ENCODE measurements around the gene DLG1. TPM values are rescaled to one million over a fixed set of nuclear protein-coding genes. Genes with fewer than 3 reads are reported as not detected.

The DLG1 gene
- total RNA-seq, 1 donor from 2014 or later = 115 TPM

- Histone ChIP-seq H3K36me3 (no peaks in the 10 kb centered on the region), H3K27me3 (no peaks in the 10 kb centered on the region), H3K4me1 (peaks cover 34% of the 10 kb centered on the region), H3K27ac (no peak overlapping the region), H3K9me3 (no peaks in the 10 kb centered on the region), H3K4me3 (no peak overlapping the region)
- TF ChIP-seq POLR2AphosphoS5 (IDR thresholded peaks at IDR 0.05; ENCODE audit: insufficient read depth in 1 of 2, low read depth in 1 of 2) (no peak), CTCF (IDR thresholded peaks at IDR 0.05) (no peak), POLR2A (IDR thresholded peaks at IDR 0.05) (no peak)
- intact Hi-C loops (cut with DNase I) = no loop called here
- DNase-seq (ENCODE audit: extremely low spot score in 2 of 2) = no peak
These were observed 29.4 kb downstream of the DLG1 start for GRCh38 chr3:197269024-197269423.

GRCh38 chr3:197268294-197268693, 30.1 kb downstream of the DLG1 start:
- TF ChIP-seq POLR2A (IDR thresholded peaks at IDR 0.05) (no peak), CTCF (IDR thresholded peaks at IDR 0.05) (no peak), POLR2AphosphoS5 (IDR thresholded peaks at IDR 0.05; ENCODE audit: insufficient read depth in 1 of 2, low read depth in 1 of 2) (no peak)
- intact Hi-C loops (cut with DNase I) = no loop called here

GRCh38 chr3:197266331-197266730, 32.1 kb downstream of the DLG1 start:
- H3K27ac ChIP-seq = no peak overlapping the region
- no peaks in the 10 kb centered on the region for H3K27me3 ChIP-seq
- H3K36me3 ChIP-seq = no peaks in the 10 kb centered on the region
- H3K4me1 ChIP-seq = peaks cover 25% of the 10 kb centered on the region
- no peak for TF ChIP-seq POLR2AphosphoS5 (IDR thresholded peaks at IDR 0.05; ENCODE audit: insufficient read depth in 1 of 2, low read depth in 1 of 2)
- TF ChIP-seq POLR2A (IDR thresholded peaks at IDR 0.05) = no peak
- no peak for TF ChIP-seq CTCF (IDR thresholded peaks at IDR 0.05)
- H3K9me3 ChIP-seq = no peaks in the 10 kb centered on the region
- intact Hi-C loops (cut with DNase I) = no loop called here
- H3K4me3 ChIP-seq = no peak overlapping the region
- DNase-seq (ENCODE audit: extremely low spot score in 2 of 2) = no peak

More at GRCh38 chr3:197268294-197268693, 30.1 kb downstream of the DLG1 start:
- no peaks in the 10 kb centered on the region for H3K9me3 ChIP-seq
- DNase-seq (ENCODE audit: extremely low spot score in 2 of 2) = no peak
- H3K4me3 ChIP-seq = no peak overlapping the region
- H3K27ac ChIP-seq = no peak overlapping the region
- no peaks in the 10 kb centered on the region for H3K36me3 ChIP-seq
- peaks cover 34% of the 10 kb centered on the region for H3K4me1 ChIP-seq
- H3K27me3 ChIP-seq = no peaks in the 10 kb centered on the region

- intact Hi-C loops (cut with DNase I) = no loop called here
- Histone ChIP-seq H3K36me3 (no peaks in the 10 kb centered on the region), H3K27me3 (no peaks in the 10 kb centered on the region), H3K4me3 (no peak overlapping the region), H3K4me1 (peaks cover 10% of the 10 kb centered on the region), H3K27ac (no peak overlapping the region), H3K9me3 (no peaks in the 10 kb centered on the region)
- TF ChIP-seq POLR2AphosphoS5 (IDR thresholded peaks at IDR 0.05; ENCODE audit: insufficient read depth in 1 of 2, low read depth in 1 of 2) = no peak
- TF ChIP-seq POLR2A (IDR thresholded peaks at IDR 0.05) = no peak
- TF ChIP-seq CTCF (IDR thresholded peaks at IDR 0.05) = no peak
- no peak for DNase-seq (ENCODE audit: extremely low spot score in 2 of 2)
These were observed 35.7 kb downstream of the DLG1 start for GRCh38 chr3:197262709-197263108.

GRCh38 chr3:197261164-197261509, 37.3 kb downstream of the DLG1 start:
- TF ChIP-seq POLR2AphosphoS5 (IDR thresholded peaks at IDR 0.05; ENCODE audit: insufficient read depth in 1 of 2, low read depth in 1 of 2) (no peak), POLR2A (IDR thresholded peaks at IDR 0.05) (no peak), CTCF (IDR thresholded peaks at IDR 0.05) (no peak)
- DNase-seq (ENCODE audit: extremely low spot score in 2 of 2) = no peak
- intact Hi-C loops (cut with DNase I) = no loop called here
- Histone ChIP-seq H3K4me3 (no peak overlapping the region), H3K9me3 (no peaks in the 10 kb centered on the region), H3K27me3 (no peaks in the 10 kb centered on the region), H3K27ac (no peak overlapping the region), H3K36me3 (no peaks in the 10 kb centered on the region), H3K4me1 (peaks cover 8% of the 10 kb centered on the region)
